GM18907 (cell line): Measurements from ENCODE around the gene GLRX.

ENCODE experiments used
- ATAC-seq: cut with Tn5 transposase; IDR thresholded peaks from one replicate; pipeline ENCODE4 v1.9.1; 2021; ENCODE audit warnings: mild to moderate bottlenecking, moderate library complexity; ENCODE audit not compliant: unreplicated experiment

Gene GLRX

GRCh38 chr5:95784514-95785302 lies 37.8 kb downstream of the GLRX start:
- no peak for ATAC-seq

GRCh38 chr5:95783661-95784060 lies 38.9 kb downstream of the GLRX start:
- no peak for ATAC-seq

GRCh38 chr5:95782181-95782580 lies 40.3 kb downstream of the GLRX start:
- ATAC-seq = no peak

GRCh38 chr5:95781101-95781583 lies 41.4 kb downstream of the GLRX start:
- ATAC-seq = peak; percentile 96

- ATAC-seq = no peak
Measured at GRCh38 chr5:95780597-95780996, 41.9 kb downstream of the GLRX start.

GRCh38 chr5:95779611-95780010 lies 42.9 kb downstream of the GLRX start:
- ATAC-seq = no peak

- no peak for ATAC-seq
Measured at GRCh38 chr5:95778713-95779436, 43.7 kb downstream of the GLRX start.

GRCh38 chr5:95777441-95777840 lies 45.1 kb downstream of the GLRX start:
- ATAC-seq = no peak

GRCh38 chr5:95773335-95774059 lies 49.0 kb downstream of the GLRX start:
- no peak for ATAC-seq

GRCh38 chr5:95771892-95772291 lies 50.6 kb downstream of the GLRX start:
- ATAC-seq = no peak

GRCh38 chr5:95770830-95771708 lies 51.5 kb downstream of the GLRX start:
- no peak for ATAC-seq

GRCh38 chr5:95768731-95769130 lies 53.8 kb downstream of the GLRX start:
- no peak for ATAC-seq

- no peak for ATAC-seq
Measured at GRCh38 chr5:95763941-95764340, 58.6 kb downstream of the GLRX start.
